Activated gamma-delta T cell treated with anti-CD3 and anti-CD28 coated beads, Interleukin-2, amount 50 U/mL, for 16 hours (primary cell): ENCODE data around the gene NKD2.

Source experiments
- DNase-seq: peaks from one replicate; pipeline ENCODE4 v3.0.0-alpha.2; 2020; ENCODE audit warnings: low read depth

NKD2 gene

GRCh38 chr5:1043327-1043726, 34.7 kb downstream of the NKD2 start:
- no peak for DNase-seq

DNA sequence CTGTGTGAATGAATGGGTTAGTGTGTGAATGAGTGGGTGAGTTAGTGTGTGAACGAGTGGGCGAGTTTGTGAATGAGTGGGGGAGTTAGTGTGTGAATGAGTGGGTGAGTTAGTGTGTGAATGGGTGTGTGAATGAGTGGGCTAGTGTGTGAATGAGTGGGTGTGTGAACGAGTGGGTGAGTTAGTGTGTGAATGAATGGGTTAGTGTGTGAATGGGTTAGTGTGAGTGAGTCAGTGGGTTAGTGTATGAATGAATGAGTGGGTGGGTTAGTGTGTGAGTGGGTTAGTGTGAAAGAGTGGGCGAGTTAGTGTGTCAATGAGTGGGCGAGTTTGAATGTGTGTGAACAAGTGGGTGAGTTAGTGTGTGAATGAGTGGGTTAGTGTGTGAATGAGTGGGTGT, 35.5 kb downstream of the NKD2 start:
- no peak for DNase-seq

DNA sequence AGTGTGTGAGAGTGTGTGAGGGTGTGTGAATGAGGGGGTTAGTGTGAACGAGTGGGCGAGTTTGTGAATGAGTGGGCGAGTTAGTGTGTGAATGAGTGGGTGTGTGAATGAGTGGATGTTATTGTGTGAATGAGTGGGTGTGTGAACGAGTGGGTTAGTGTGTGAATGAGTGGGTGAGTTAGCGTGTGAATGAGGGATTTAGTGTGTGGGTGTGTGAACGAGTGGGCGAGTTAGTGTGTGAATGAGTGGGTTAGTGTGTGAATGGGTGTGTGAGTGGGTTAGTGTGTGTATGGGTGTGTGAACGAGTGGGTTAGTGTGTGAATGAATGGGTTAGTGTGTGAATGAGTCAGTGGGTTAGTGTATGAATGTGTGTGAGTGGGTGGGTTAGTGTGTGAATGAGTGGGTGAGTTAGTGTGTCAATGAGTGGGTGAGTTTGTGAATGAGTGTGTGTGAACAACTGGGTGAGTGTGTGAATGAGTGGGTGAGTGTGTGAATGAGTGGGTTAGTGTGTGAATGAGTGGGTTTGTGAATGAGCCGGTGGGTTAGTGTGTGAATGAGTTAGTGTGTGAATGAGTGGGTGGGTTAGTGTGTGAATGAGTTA, 37.5 kb downstream of the NKD2 start:
- DNase-seq = no peak

DNA sequence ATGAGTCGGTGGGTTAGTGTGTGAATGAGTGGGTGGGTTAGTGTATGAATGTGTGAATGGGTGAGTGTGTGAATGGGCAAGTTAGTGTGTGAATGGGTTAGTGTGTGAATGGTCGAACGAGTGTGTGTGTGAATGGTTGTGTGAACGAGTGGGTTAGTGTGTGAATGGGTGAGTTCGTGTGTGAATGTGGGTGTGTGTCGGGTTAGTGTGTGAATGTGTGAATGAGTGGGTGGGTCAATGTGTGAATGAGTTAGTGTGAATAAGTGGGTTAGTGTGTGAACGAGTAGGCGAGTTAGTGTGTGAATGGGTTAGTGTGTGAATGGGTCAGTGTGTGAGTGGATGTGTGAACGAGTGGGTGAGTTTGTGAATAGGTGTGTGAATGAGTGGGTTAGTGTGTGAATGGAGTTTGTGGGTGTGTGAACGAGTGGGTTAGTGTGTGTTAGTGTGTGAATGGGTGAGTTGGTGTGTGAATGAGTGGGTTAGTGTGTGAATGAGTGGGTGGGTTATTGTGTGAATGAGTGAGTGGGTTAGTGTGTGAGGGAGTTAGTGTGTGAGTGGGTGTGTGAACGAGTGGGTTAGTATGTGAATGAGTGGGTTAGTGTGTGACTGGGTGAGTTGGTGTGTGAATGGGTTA, 38.8 kb downstream of the NKD2 start:
- DNase-seq = no peak

- no peak for DNase-seq
Measured at GRCh38 chr5:1048162-1048721, 39.6 kb downstream of the NKD2 start.

DNA sequence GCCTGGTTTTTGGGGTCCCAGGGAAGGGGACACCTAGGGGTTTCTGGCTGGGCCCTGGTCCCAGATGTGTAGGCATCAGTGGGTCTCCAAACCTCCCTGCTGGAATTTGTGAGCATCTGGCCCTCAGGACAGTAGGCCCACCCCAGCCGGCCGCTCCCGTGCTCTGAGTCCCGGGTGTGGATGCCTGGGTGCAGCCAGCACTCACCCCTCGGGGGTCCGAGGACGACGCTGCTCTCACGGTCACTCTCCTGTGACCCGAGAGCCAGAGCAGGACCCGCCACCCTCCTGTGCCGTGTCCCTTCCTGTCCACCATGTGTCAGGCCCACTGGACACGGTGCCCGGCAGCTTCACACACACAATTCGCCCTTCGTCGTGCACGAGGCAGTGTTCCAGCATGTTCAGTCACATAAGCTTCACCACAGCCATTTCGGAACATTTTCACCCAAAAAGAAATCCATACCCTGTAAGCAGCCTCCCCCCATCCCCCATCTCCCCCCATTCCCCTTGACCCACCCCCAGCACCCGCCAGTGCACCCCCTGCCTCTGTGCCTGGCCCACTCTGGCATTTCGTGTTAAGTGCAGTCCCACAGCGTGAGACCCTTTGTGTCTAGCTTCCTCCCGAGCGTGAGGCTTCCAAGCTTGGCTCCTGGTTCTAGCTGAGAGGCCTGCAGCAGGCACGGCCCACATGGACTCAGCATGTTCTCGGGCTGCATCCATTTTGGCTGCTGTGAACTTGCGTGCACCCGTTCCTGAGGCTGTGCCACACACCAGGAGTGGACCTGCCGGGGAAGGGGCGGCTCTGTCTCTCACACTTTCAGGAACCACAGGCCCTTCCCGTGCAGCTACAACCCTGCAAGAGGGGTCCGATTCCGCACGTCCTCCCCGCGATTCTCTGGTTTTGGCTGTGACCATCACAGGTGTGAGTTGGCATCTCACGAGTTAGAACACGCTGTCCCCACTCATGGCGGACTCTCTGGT, 40.5 kb downstream of the NKD2 start:
- no peak for DNase-seq

DNA sequence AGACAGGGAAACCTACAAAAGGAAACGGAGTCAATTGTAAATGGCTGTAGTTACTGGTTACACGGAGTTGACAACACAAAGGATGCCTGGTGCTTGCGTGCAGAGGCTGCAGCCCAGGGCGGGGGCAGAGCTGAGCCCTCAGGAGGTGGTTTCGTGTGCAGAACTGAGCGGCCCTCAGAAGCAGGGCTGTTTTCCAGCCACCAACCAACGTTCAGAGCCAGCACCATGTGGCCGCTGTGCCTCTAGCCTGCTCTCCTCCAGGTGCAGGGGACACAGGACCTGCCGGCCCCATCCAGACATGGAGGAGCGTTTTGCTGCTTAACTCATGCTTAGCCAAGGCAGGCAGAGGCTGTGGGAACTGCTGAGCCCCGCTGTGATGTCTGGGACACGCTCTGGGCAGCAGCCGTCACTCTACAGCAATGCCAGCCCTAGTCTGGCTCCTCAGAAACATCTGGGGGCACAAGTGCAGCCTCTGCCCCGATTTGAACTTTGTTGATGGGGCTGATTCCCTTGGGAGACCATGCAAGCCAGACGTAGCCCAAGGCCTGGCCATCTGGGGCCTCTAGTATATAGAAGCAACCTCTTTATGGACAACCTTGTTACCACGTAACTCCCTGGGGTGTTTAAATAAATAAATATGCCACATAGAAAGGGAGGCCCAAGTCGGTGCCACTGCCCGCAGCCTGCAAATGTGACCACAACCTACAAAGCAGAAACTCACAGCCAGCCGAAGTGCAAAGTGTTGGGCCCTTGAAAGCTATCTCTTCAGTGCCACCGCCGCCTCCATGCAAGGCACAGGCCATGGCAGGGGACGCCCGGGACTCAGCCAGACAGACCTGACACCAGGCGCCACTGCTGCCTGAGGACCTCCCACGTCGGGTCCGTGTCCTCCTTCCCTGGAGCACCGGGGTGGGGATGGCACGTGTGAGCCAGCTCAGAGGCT, 42.1 kb downstream of the NKD2 start:
- DNase-seq = no peak

DNA sequence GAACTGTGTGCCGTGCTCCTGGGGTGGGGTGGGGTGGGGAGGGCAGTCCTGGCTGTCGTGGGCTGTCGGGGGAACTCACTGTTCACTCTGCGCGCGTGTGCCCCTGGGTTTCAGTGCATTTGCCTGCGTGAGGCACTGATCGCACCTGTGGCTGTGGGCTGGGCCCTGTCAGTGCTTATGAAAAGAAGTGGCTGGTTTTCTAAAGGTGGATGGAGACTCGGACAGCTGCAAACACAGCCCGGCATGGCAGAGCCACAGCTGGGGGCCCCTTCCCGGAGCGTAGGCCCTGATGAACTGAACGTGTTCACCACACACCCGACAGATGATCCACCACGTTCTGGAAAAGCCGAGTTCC, 42.7 kb downstream of the NKD2 start:
- no peak for DNase-seq

- no peak for DNase-seq
Measured at GRCh38 chr5:1052076-1052475, 43.5 kb downstream of the NKD2 start.

- DNase-seq = no peak
Measured at GRCh38 chr5:1052641-1053390, 44.2 kb downstream of the NKD2 start.

DNA sequence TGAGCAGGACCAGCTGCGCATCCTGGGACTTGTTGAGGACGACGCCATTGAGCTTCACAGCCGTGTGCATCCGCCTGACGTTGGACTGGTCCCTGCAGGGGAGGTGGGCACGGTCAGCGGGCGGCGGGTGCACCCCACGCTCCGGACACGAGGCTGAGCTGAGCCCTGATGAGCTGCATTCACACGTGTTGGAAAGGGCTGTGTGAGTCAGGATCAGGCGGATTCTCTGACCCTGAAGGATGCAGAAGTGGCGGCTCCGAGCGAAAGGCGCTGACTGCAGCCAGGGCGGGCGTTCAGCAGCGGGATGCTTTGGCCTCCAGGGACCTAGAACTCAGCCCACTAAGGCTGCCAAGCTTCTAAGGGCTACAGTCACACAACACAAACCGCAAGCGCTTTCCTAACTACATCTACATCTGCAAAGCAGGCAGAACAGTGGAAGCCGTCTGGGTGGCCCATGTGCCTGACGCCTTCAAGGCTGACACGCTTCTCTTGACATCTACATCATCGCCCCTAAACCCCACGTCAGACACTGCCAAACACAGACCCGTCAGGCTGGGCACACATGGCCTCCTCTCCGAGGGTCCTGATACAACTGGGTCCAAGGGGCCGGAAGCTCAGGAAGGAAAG, 44.9 kb downstream of the NKD2 start:
- no peak for DNase-seq

- DNase-seq = no peak
Measured at GRCh38 chr5:1054018-1054798, 45.6 kb downstream of the NKD2 start.

DNA sequence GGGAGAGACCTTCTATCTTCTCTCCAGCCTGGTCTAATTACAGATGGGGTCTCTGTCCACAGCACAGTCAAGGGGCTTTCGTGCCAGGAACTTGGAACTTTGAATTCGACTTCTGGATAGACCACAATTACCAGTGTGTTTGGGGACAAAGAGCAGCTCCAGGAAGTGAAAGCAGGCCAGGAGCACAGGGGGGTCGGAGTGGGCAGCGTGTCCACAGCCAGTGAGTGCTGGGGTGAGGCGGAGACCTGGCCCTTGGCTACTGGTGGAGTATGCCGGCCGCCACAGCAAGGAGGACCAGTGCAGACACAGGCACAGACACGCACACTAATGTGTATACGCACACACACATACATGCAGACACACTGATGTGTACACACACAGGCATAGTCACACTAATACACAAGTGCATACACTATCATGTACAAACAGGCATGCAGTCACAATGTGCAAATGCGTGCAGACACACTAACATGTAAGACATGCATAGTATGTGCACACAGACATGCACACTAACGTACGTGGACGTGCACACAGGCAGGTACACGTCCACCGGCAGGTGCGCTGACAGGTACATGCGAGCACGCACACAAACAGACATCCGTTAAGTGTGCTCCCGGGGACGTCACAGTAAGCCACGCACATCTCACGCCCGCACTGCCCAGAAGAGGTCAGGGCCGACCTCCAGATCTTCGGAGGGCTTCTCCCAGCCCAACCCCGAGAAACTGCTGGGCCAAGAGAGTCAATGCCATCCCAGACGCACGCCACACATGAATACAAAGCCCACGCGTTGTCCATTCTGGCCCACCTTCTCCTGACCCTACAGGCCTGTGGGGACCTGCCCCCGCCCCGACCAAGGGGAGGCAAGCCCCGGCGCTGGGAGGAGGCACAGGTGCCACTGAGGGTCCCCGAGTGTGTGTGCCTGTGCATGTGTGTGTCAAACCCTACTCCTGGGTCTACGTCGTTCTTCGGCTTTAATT, 46.5 kb downstream of the NKD2 start:
- DNase-seq = no peak

DNA sequence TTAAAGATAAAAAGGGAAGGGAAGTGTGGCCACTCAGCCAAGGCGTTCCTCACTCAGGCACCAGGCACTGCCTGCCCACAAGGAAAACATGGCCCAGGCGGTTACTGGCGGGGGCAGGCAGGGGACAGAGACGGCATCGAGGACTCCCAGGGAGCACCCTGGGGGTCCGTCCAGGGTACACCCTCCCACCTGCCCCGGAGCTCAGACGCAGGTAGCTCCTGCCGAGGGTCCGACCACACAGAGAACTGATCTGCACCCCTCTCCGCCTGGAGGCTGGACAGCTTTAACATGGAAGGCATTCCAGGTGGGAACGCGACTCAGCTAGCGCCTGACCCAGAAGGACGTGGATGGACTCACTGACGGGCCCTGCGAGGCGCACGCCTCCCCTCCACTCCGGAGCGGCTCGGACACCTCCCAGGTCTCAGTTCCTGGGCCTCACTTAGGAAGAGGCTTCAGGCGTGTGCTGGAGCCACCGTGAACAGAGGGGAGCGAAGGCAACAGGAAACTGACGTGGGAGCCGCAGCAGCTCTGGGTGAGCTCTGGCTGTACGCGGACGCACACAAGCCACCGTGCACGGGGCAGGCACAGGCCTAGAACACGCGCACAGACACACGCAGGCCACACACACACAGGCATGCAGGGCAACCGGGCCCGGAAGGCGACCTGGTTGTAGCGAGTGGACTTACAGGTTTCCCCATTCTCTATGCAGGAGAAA, 47.5 kb downstream of the NKD2 start:
- DNase-seq = no peak

- DNase-seq = no peak
Measured at GRCh38 chr5:1056611-1057484, 48.2 kb downstream of the NKD2 start.

DNA sequence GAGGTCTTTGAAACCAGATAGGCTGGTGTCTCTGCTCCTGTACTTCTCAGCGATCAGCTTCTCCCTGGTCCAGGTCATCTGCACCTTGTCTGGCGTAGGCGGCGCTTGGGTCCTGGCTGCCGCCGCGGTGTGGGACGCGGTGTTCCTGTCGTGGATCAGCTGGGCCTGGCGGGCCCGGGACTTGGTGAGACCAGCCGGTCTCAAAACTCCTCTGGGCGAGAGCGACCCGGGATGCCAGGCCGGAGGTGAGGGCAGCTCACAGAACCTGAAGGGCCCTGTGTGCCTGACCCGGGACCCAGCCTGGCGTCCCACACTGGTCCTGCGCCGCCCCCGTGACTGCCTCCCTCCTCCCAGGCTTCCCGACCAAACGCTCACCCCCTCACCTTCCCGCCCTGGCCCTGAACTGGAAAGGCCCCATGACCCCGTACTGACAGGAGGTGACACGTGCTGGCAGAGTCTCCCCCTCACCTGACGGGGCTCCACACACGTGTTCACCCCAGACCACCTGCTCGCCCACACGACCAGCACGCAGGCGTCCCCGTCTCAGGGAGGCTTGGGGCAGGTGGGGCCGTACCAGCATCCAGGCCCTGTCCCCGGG, 49.0 kb downstream of the NKD2 start:
- no peak for DNase-seq
